Measurements from ENCODE around the gene SEMA6A. TPM values are rescaled to one million over a fixed set of nuclear protein-coding genes. Genes with fewer than 3 reads are reported as not detected.
A peak's percentile ranks its signal among the peaks of the same experiment; 100 is the strongest.

Gene SEMA6A, protein sequence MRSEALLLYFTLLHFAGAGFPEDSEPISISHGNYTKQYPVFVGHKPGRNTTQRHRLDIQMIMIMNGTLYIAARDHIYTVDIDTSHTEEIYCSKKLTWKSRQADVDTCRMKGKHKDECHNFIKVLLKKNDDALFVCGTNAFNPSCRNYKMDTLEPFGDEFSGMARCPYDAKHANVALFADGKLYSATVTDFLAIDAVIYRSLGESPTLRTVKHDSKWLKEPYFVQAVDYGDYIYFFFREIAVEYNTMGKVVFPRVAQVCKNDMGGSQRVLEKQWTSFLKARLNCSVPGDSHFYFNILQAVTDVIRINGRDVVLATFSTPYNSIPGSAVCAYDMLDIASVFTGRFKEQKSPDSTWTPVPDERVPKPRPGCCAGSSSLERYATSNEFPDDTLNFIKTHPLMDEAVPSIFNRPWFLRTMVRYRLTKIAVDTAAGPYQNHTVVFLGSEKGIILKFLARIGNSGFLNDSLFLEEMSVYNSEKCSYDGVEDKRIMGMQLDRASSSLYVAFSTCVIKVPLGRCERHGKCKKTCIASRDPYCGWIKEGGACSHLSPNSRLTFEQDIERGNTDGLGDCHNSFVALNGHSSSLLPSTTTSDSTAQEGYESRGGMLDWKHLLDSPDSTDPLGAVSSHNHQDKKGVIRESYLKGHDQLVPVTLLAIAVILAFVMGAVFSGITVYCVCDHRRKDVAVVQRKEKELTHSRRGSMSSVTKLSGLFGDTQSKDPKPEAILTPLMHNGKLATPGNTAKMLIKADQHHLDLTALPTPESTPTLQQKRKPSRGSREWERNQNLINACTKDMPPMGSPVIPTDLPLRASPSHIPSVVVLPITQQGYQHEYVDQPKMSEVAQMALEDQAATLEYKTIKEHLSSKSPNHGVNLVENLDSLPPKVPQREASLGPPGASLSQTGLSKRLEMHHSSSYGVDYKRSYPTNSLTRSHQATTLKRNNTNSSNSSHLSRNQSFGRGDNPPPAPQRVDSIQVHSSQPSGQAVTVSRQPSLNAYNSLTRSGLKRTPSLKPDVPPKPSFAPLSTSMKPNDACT
- 10 to 100 TPM in 1 of 2 donors, 1 to 10 TPM in 1; 7.4 to 11.4 TPM for total RNA-seq

DNA sequence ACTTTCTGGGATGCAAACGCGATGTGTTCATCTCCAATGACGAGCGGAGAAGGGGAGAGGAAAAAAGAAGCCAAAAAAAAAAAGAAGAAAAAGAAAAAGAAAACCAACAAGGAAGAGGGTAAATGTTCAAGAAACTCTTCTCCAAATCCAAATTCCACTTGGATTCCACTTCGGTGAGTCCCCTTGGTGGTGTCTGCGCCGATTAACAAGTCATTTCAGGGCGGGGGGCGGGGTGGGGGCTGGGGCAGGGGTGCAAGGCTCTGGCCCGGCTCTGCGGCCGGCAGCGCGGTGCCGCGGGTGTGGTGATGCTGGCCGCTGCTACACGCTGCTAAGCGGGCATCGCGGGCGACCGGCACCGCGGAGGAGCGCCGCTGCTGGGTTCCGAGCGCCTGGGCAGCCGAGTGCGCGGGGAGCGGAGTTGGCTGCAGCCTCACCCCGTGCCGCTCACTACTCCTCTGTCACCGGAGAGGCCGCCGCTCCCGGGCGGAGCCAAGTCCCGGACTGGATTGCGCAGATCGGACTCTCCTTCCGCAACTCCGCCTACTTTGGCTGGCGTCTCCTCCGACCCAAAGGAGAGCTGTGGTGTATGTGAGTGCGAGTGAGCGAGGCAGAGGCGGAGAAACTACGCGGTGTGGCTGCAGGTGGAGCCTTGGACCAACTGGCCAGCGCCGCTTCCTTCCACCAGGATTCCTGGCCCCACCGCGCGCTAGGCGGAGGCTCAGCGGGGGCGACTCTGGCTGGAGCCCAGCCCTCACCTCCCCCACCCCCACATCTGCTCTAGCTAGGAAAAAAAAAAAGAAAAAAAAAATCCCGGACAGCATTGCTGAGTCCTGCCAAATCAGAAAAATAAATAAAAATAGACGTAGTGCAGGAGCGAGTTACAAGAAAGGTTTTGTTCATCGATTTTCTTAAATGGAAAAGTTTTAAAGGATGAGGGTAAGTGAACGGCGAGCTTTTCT is at the start of gene SEMA6A:
Gene SEMA6A (minus strand): TSS at position 457 of the 959 bp plus-strand sequence. CDS start 69,879 bp downstream, outside the sequence.
- ATAC-seq (ENCODE audit: insufficient number of reproducible peaks, low FRiP score, low read depth) = peak; percentile 52
- TF ChIP-seq, protein P1, sequence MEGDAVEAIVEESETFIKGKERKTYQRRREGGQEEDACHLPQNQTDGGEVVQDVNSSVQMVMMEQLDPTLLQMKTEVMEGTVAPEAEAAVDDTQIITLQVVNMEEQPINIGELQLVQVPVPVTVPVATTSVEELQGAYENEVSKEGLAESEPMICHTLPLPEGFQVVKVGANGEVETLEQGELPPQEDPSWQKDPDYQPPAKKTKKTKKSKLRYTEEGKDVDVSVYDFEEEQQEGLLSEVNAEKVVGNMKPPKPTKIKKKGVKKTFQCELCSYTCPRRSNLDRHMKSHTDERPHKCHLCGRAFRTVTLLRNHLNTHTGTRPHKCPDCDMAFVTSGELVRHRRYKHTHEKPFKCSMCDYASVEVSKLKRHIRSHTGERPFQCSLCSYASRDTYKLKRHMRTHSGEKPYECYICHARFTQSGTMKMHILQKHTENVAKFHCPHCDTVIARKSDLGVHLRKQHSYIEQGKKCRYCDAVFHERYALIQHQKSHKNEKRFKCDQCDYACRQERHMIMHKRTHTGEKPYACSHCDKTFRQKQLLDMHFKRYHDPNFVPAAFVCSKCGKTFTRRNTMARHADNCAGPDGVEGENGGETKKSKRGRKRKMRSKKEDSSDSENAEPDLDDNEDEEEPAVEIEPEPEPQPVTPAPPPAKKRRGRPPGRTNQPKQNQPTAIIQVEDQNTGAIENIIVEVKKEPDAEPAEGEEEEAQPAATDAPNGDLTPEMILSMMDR (IDR thresholded peaks at IDR 0.05) = peak; percentile 5
- no peak within 1 kb of the TSS for H3K27ac ChIP-seq

GRCh38 chr5:116622375-116623050 is 47.9 kb upstream of the SEMA6A start:
- no peak for ATAC-seq (ENCODE audit: insufficient number of reproducible peaks, low FRiP score, low read depth)

More for the DNA sequence above, at the start of gene SEMA6A:
- DNase-seq (ENCODE audit: low spot score) = peak; percentile 52
- Histone ChIP-seq H3K27me3 (replicated peaks; ENCODE audit: insufficient read depth) (no peaks in the 10 kb centered on the region), H3K36me3 (no peaks in the 10 kb centered on the region), H3K4me3 (peak within 1 kb of the TSS; percentile 78), H3K9me3 (no peaks in the 10 kb centered on the region), H3K4me1 (ENCODE audit: control insufficient read depth in 1 of 2, low read depth in 2 of 2) (peaks cover 24 to 44% of the 10 kb centered on the region in 2 donors)

DNA sequence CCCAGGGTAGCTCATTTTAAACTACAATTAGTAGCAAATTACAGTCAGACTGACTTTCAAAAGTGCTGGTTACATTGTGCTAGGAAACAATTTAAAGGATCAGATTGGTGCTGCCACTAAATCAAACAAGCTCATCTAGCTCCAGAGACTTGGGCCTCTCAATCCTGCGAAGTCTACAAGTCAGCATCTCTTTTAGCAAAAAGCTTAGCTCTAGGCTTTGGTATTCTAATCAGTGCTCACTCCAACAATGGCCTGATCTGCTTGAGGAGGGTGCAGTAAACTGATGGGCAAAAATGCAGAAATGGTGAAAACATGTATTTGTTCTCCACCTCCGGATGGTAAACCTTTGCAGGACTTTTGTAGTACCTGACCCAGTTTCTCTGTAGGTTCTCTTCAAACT is 47.0 kb upstream of the SEMA6A start:
- H3K4me3 ChIP-seq = no peak overlapping the region
- no peaks in the 10 kb centered on the region for H3K27me3 ChIP-seq (replicated peaks; ENCODE audit: insufficient read depth)
- ATAC-seq (ENCODE audit: insufficient number of reproducible peaks, low FRiP score, low read depth) (no peak), DNase-seq (ENCODE audit: low spot score) (no peak)
- H3K4me1 ChIP-seq (ENCODE audit: control insufficient read depth in 1 of 2, low read depth in 2 of 2) = peaks cover 8 to 13% of the 10 kb centered on the region in 2 donors
- H3K36me3 ChIP-seq = no peaks in the 10 kb centered on the region
- H3K9me3 ChIP-seq = no peaks in the 10 kb centered on the region
- TF ChIP-seq, protein P1 (IDR thresholded peaks at IDR 0.05) = no peak
- H3K27ac ChIP-seq = no peak overlapping the region

More at GRCh38 chr5:116622375-116623050, 47.9 kb upstream of the SEMA6A start:
- no peak overlapping the region for H3K4me3 ChIP-seq
- H3K27ac ChIP-seq = no peak overlapping the region
- TF ChIP-seq, protein P1 (IDR thresholded peaks at IDR 0.05) = no peak
- peaks cover 9 to 13% of the 10 kb centered on the region in 2 donors for H3K4me1 ChIP-seq (ENCODE audit: control insufficient read depth in 1 of 2, low read depth in 2 of 2)
- no peak for DNase-seq (ENCODE audit: low spot score)
- H3K9me3 ChIP-seq = no peaks in the 10 kb centered on the region
- H3K36me3 ChIP-seq = no peaks in the 10 kb centered on the region
- H3K27me3 ChIP-seq (replicated peaks; ENCODE audit: insufficient read depth) = no peaks in the 10 kb centered on the region

- Histone ChIP-seq H3K27ac (no peak overlapping the region), H3K9me3 (no peaks in the 10 kb centered on the region), H3K27me3 (replicated peaks; ENCODE audit: insufficient read depth) (no peaks in the 10 kb centered on the region), H3K4me1 (ENCODE audit: control insufficient read depth in 1 of 2, low read depth in 2 of 2) (no peaks in the 10 kb centered on the region), H3K36me3 (no peaks in the 10 kb centered on the region), H3K4me3 (no peak overlapping the region)
- TF ChIP-seq, protein P1 (IDR thresholded peaks at IDR 0.05) = no peak
- DNase-seq (ENCODE audit: low spot score) (no peak), ATAC-seq (ENCODE audit: insufficient number of reproducible peaks, low FRiP score, low read depth) (no peak)
Observed at GRCh38 chr5:116616876-116617275, 42.3 kb upstream of the SEMA6A start.
